ENCODE data around the gene UST. TPM values are rescaled to one million over a fixed set of nuclear protein-coding genes. Genes with fewer than 3 reads are reported as not detected.

Gene UST
- total RNA-seq, 1 donor from 2014 or later = 17.1 TPM

- DNase-seq (ENCODE audit: low spot score) = no peak
- peaks cover 3% of the 10 kb centered on the region for H3K36me3 Mint-ChIP-seq (ENCODE audit: low read depth)
- H3K4me1 Mint-ChIP-seq (ENCODE audit: low read depth) = peaks cover 3% of the 10 kb centered on the region
- TF ChIP-seq CTCF (IDR thresholded peaks at IDR 0.05) = no peak
- no peak overlapping the region for H3K27ac Mint-ChIP-seq (ENCODE audit: unreplicated experiment)
- peaks cover 4% of the 10 kb centered on the region for H3K9me3 Mint-ChIP-seq (ENCODE audit: low read depth)
- H3K4me3 Mint-ChIP-seq (ENCODE audit: unreplicated experiment) = no peak overlapping the region
- H3K27me3 Mint-ChIP-seq (ENCODE audit: low read depth) = no peaks in the 10 kb centered on the region
These were observed 151.7 kb downstream of the UST start for GRCh38 chr6:148898376-148899014.

GRCh38 chr6:148904896-148905870 lies 158.4 kb downstream of the UST start:
- H3K27ac Mint-ChIP-seq (ENCODE audit: unreplicated experiment) = no peak overlapping the region
- DNase-seq (ENCODE audit: low spot score) = no peak
- H3K4me1 Mint-ChIP-seq (ENCODE audit: low read depth) = peaks cover 3% of the 10 kb centered on the region
- H3K9me3 Mint-ChIP-seq (ENCODE audit: low read depth) = peaks cover 3% of the 10 kb centered on the region
- no peak for TF ChIP-seq CTCF (IDR thresholded peaks at IDR 0.05)
- H3K4me3 Mint-ChIP-seq (ENCODE audit: unreplicated experiment) = no peak overlapping the region
- H3K36me3 Mint-ChIP-seq (ENCODE audit: low read depth) = peaks cover 3% of the 10 kb centered on the region
- H3K27me3 Mint-ChIP-seq (ENCODE audit: low read depth) = no peaks in the 10 kb centered on the region

GRCh38 chr6:148905901-148906300 lies 159.1 kb downstream of the UST start:
- no peak for DNase-seq (ENCODE audit: low spot score)
- H3K4me3 Mint-ChIP-seq (ENCODE audit: unreplicated experiment) = no peak overlapping the region
- no peaks in the 10 kb centered on the region for H3K27me3 Mint-ChIP-seq (ENCODE audit: low read depth)
- H3K4me1 Mint-ChIP-seq (ENCODE audit: low read depth) = peaks cover 3% of the 10 kb centered on the region
- no peaks in the 10 kb centered on the region for H3K9me3 Mint-ChIP-seq (ENCODE audit: low read depth)
- H3K36me3 Mint-ChIP-seq (ENCODE audit: low read depth) = peaks cover 3% of the 10 kb centered on the region
- no peak for TF ChIP-seq CTCF (IDR thresholded peaks at IDR 0.05)
- H3K27ac Mint-ChIP-seq (ENCODE audit: unreplicated experiment) = no peak overlapping the region

GRCh38 chr6:148906386-148906785 lies 159.6 kb downstream of the UST start:
- DNase-seq (ENCODE audit: low spot score) = no peak
- no peak for TF ChIP-seq CTCF (IDR thresholded peaks at IDR 0.05)
- H3K36me3 Mint-ChIP-seq (ENCODE audit: low read depth) = peaks cover 3% of the 10 kb centered on the region
- H3K4me3 Mint-ChIP-seq (ENCODE audit: unreplicated experiment) = no peak overlapping the region
- peaks cover 3% of the 10 kb centered on the region for H3K4me1 Mint-ChIP-seq (ENCODE audit: low read depth)
- no peaks in the 10 kb centered on the region for H3K9me3 Mint-ChIP-seq (ENCODE audit: low read depth)
- no peak overlapping the region for H3K27ac Mint-ChIP-seq (ENCODE audit: unreplicated experiment)
- H3K27me3 Mint-ChIP-seq (ENCODE audit: low read depth) = no peaks in the 10 kb centered on the region

GRCh38 chr6:148907573-148907972 lies 160.7 kb downstream of the UST start:
- H3K27ac Mint-ChIP-seq (ENCODE audit: unreplicated experiment) = no peak overlapping the region
- no peaks in the 10 kb centered on the region for H3K9me3 Mint-ChIP-seq (ENCODE audit: low read depth)
- DNase-seq (ENCODE audit: low spot score) = no peak
- TF ChIP-seq CTCF (IDR thresholded peaks at IDR 0.05) = no peak
- no peaks in the 10 kb centered on the region for H3K27me3 Mint-ChIP-seq (ENCODE audit: low read depth)
- H3K4me1 Mint-ChIP-seq (ENCODE audit: low read depth) = peaks cover 2% of the 10 kb centered on the region
- no peak overlapping the region for H3K4me3 Mint-ChIP-seq (ENCODE audit: unreplicated experiment)
- H3K36me3 Mint-ChIP-seq (ENCODE audit: low read depth) = peaks cover 3% of the 10 kb centered on the region
